KMS-11 (cell line): ENCODE data around the gene FSD1.

ENCODE experiments used
- H2AFZ ChIP-seq: fragments of 200-600 bp; sonication (generic); 2 replicates; pipeline ENCODE4 v1.6.1; 2016; ENCODE audit warnings: antibody characterized with exemption, mixed run types, low read depth
- H3K27ac ChIP-seq: fragments of 200-600 bp; sonication (generic); 2 replicates; pipeline ENCODE4 v1.6.1; 2016; ENCODE audit warnings: mild to moderate bottlenecking, mixed run types
- H3K27me3 ChIP-seq: fragments of 200-600 bp; sonication (generic); 2 replicates; pipeline ENCODE4 v1.6.1; 2017; ENCODE audit warnings: mild to moderate bottlenecking, low read depth, mixed run types, moderate library complexity; ENCODE audit not compliant: insufficient read depth
- H3K36me3 ChIP-seq: fragments of 200-600 bp; sonication (generic); 2 replicates; pipeline ENCODE4 v1.6.1; 2017; ENCODE audit warnings: mild to moderate bottlenecking, mixed run types; ENCODE audit not compliant: insufficient read depth
- H3K4me1 ChIP-seq: fragments of 200-600 bp; sonication (generic); 2 replicates; pipeline ENCODE4 v1.6.1; 2016; ENCODE audit warnings: mild to moderate bottlenecking, low read depth, mixed run types; ENCODE audit not compliant: poor library complexity, severe bottlenecking
- H3K4me2 ChIP-seq: fragments of 200-600 bp; sonication (generic); 2 replicates; pipeline ENCODE4 v1.7.0; 2016; ENCODE audit warnings: mild to moderate bottlenecking, mixed run types
- H3K4me3 ChIP-seq: fragments of 200-600 bp; sonication (generic); IDR thresholded peaks from 2 replicates; pipeline ENCODE4 v1.6.1; 2017; ENCODE audit warnings: low read depth, low read length, mixed read lengths; ENCODE audit not compliant: insufficient read depth
- H3K79me2 ChIP-seq: fragments of 200-600 bp; sonication (generic); 2 replicates; pipeline ENCODE4 v1.6.1; 2016; ENCODE audit warnings: low read depth, mixed run types; ENCODE audit not compliant: insufficient read depth
- H3K9ac ChIP-seq: fragments of 200-600 bp; sonication (generic); 2 replicates; pipeline ENCODE4 v1.6.1; 2016; ENCODE audit warnings: mild to moderate bottlenecking, mixed run types
- H4K20me1 ChIP-seq: fragments of 200-600 bp; sonication (generic); 2 replicates; pipeline ENCODE4 v1.6.1; 2016; ENCODE audit warnings: mild to moderate bottlenecking, mixed run types; ENCODE audit not compliant: insufficient read depth
- CTCF ChIP-seq: fragments of 200-600 bp; sonication (generic); conservative IDR thresholded peaks from 2 replicates; pipeline ENCODE4 v1.6.1; 2017; ENCODE audit warnings: low read depth, mild to moderate bottlenecking, antibody characterized with exemption, low read length, moderate library complexity, mixed read lengths

Gene FSD1

GRCh38 chr19:4357095-4357797, 52.8 kb downstream of the FSD1 start:
- H2AFZ ChIP-seq = no peak overlapping the region
- no peak overlapping the region for H3K4me2 ChIP-seq
- no peaks in the 10 kb centered on the region for H3K4me1 ChIP-seq
- no peak for TF ChIP-seq CTCF
- no peaks in the 10 kb centered on the region for H3K27me3 ChIP-seq
- H3K4me3 ChIP-seq = no peak overlapping the region
- no peak overlapping the region for H3K9ac ChIP-seq
- no peaks in the 10 kb centered on the region for H4K20me1 ChIP-seq
- H3K79me2 ChIP-seq = no peaks in the 10 kb centered on the region
- no peaks in the 10 kb centered on the region for H3K36me3 ChIP-seq
- no peak overlapping the region for H3K27ac ChIP-seq

- H3K27me3 ChIP-seq = no peaks in the 10 kb centered on the region
- H3K36me3 ChIP-seq = no peaks in the 10 kb centered on the region
- no peak overlapping the region for H3K4me2 ChIP-seq
- H4K20me1 ChIP-seq = no peaks in the 10 kb centered on the region
- H3K4me3 ChIP-seq = no peak overlapping the region
- no peak overlapping the region for H3K27ac ChIP-seq
- no peak overlapping the region for H3K9ac ChIP-seq
- H3K79me2 ChIP-seq = no peaks in the 10 kb centered on the region
- no peak overlapping the region for H2AFZ ChIP-seq
- H3K4me1 ChIP-seq = no peaks in the 10 kb centered on the region
- no peak for TF ChIP-seq CTCF
Observed at GRCh38 chr19:4357921-4358326, 53.5 kb downstream of the FSD1 start.

- Histone ChIP-seq H3K27ac (no peak overlapping the region), H3K4me2 (no peak overlapping the region), H3K27me3 (no peaks in the 10 kb centered on the region), H3K79me2 (no peaks in the 10 kb centered on the region), H3K4me1 (no peaks in the 10 kb centered on the region), H4K20me1 (no peaks in the 10 kb centered on the region), H2AFZ (no peak overlapping the region), H3K36me3 (no peaks in the 10 kb centered on the region), H3K9ac (no peak overlapping the region), H3K4me3 (no peak overlapping the region)
- TF ChIP-seq CTCF = no peak
Observed at GRCh38 chr19:4358709-4359626, 54.6 kb downstream of the FSD1 start.

GRCh38 chr19:4359627-4360000, 55.2 kb downstream of the FSD1 start:
- Histone ChIP-seq H3K4me2 (no peak overlapping the region), H3K79me2 (no peaks in the 10 kb centered on the region), H2AFZ (no peak overlapping the region), H3K36me3 (no peaks in the 10 kb centered on the region), H3K27ac (no peak overlapping the region), H3K9ac (no peak overlapping the region), H3K4me1 (no peaks in the 10 kb centered on the region), H3K27me3 (no peaks in the 10 kb centered on the region), H4K20me1 (no peaks in the 10 kb centered on the region), H3K4me3 (no peak overlapping the region)
- no peak for TF ChIP-seq CTCF
